Central memory CD8-positive, alpha-beta T cell (primary cell): ENCODE data around the gene MUC5B.
"Not testable (repeated sequence)": the region's sequence is repeated elsewhere in the genome, so short reads cannot be mapped to it uniquely, and the experiment has no call there.

ENCODE experiments used
- ATAC-seq: fragments of 150-1000 bp; cut with Tn5 transposase; replicated peaks from 2 replicates; pipeline ENCODE4 v1.10.0; 2022; ENCODE audit warnings: mild to moderate bottlenecking, moderate FRiP score, moderate number of reproducible peaks; ENCODE audit not compliant: poor library complexity, severe bottlenecking; ENCODE audit errors: extremely low read depth
- DNase-seq, 2 donors: peaks; one replicate each; pipeline ENCODE4 v3.0.0; 2021; ENCODE audit warnings: low spot score in 2 of 2
- H3K27ac Mint-ChIP-seq: one replicate; pipeline ENCODE4 v1.8.0; 2022; ENCODE audit warnings: low read depth, mild to moderate bottlenecking, moderate library complexity, mixed read lengths
- H3K27me3 Mint-ChIP-seq: one replicate; pipeline ENCODE4 v1.8.0; 2022; ENCODE audit warnings: mixed read lengths
- H3K36me3 Mint-ChIP-seq: one replicate; pipeline ENCODE4 v1.8.0; 2022; ENCODE audit warnings: mild to moderate bottlenecking, moderate library complexity, mixed read lengths; ENCODE audit not compliant: insufficient read depth
- H3K4me1 Mint-ChIP-seq: one replicate; pipeline ENCODE4 v1.8.0; 2022; ENCODE audit warnings: mixed read lengths
- H3K4me3 Mint-ChIP-seq: one replicate; pipeline ENCODE4 v1.8.0; 2022; ENCODE audit warnings: mild to moderate bottlenecking, moderate library complexity, mixed read lengths
- H3K9me3 Mint-ChIP-seq: one replicate; pipeline ENCODE4 v1.8.0; 2022; ENCODE audit warnings: mixed read lengths

Gene MUC5B

GRCh38 chr11:1208394-1209261, 14.2 kb upstream of the MUC5B start:
- DNase-seq: no peak
- Mint-ChIP-seq H3K27me3 (peaks cover 32% of the 10 kb centered on the region), H3K4me1 (no peaks in the 10 kb centered on the region), H3K27ac (no peak overlapping the region), H3K36me3 (peaks cover 3% of the 10 kb centered on the region), H3K9me3 (peaks cover 7% of the 10 kb centered on the region), H3K4me3 (no peak overlapping the region)
- ATAC-seq: no peak

- Mint-ChIP-seq H3K4me3 (no peak overlapping the region), H3K36me3 (peaks cover 3% of the 10 kb centered on the region), H3K27me3 (peaks cover 32% of the 10 kb centered on the region), H3K4me1 (no peaks in the 10 kb centered on the region), H3K9me3 (peaks cover 7% of the 10 kb centered on the region), H3K27ac (no peak overlapping the region)
- ATAC-seq (no peak), DNase-seq (no peak)
Observed at GRCh38 chr11:1209371-1210057, 13.4 kb upstream of the MUC5B start.

GRCh38 chr11:1211838-1212237, 11.0 kb upstream of the MUC5B start:
- Mint-ChIP-seq H3K27ac (no peak overlapping the region), H3K36me3 (no peaks in the 10 kb centered on the region), H3K9me3 (peaks cover 7% of the 10 kb centered on the region), H3K4me3 (no peak overlapping the region), H3K4me1 (no peaks in the 10 kb centered on the region), H3K27me3 (peaks cover 32% of the 10 kb centered on the region)
- no peak for ATAC-seq
- DNase-seq: no peak

GRCh38 chr11:1215826-1216225, 7.0 kb upstream of the MUC5B start:
- not testable (repeated sequence) for H3K27ac Mint-ChIP-seq, DNase-seq, H3K9me3 Mint-ChIP-seq, ATAC-seq, H3K4me3 Mint-ChIP-seq, H3K36me3 Mint-ChIP-seq, H3K4me1 Mint-ChIP-seq
- peaks cover 13% of the 10 kb centered on the region for H3K27me3 Mint-ChIP-seq

- Mint-ChIP-seq H3K27ac (no peak overlapping the region), H3K27me3 (peaks cover 9% of the 10 kb centered on the region), H3K4me3 (no peak overlapping the region), H3K4me1 (no peaks in the 10 kb centered on the region), H3K36me3 (no peaks in the 10 kb centered on the region), H3K9me3 (no peaks in the 10 kb centered on the region)
- DNase-seq: no peak
- no peak for ATAC-seq
Observed at GRCh38 chr11:1217151-1217550, 5.7 kb upstream of the MUC5B start.

- no peaks in the 10 kb centered on the region for H3K36me3 Mint-ChIP-seq
- H3K9me3 Mint-ChIP-seq: no peaks in the 10 kb centered on the region
- H3K27ac Mint-ChIP-seq: no peak overlapping the region
- H3K4me1 Mint-ChIP-seq: no peaks in the 10 kb centered on the region
- peaks cover 9% of the 10 kb centered on the region for H3K27me3 Mint-ChIP-seq
- ATAC-seq: no peak
- no peak overlapping the region for H3K4me3 Mint-ChIP-seq
- DNase-seq: no peak
Observed at GRCh38 chr11:1218256-1218787, 4.5 kb upstream of the MUC5B start.

- Mint-ChIP-seq H3K4me1 (no peaks in the 10 kb centered on the region), H3K36me3 (no peaks in the 10 kb centered on the region), H3K27me3 (peaks cover 9% of the 10 kb centered on the region), H3K9me3 (no peaks in the 10 kb centered on the region), H3K4me3 (no peak overlapping the region), H3K27ac (no peak overlapping the region)
- ATAC-seq: no peak
- DNase-seq: no peak
Observed at GRCh38 chr11:1218788-1219445, 3.9 kb upstream of the MUC5B start.

GRCh38 chr11:1219446-1219833, 3.4 kb upstream of the MUC5B start:
- Mint-ChIP-seq H3K4me1 (no peaks in the 10 kb centered on the region), H3K36me3 (no peaks in the 10 kb centered on the region), H3K4me3 (no peak overlapping the region), H3K27me3 (peaks cover 9% of the 10 kb centered on the region), H3K9me3 (no peaks in the 10 kb centered on the region), H3K27ac (no peak overlapping the region)
- DNase-seq: no peak
- no peak for ATAC-seq

GRCh38 chr11:1219834-1220815, 2.7 kb upstream of the MUC5B start:
- no peak for ATAC-seq
- no peak for DNase-seq
- Mint-ChIP-seq H3K27ac (no peak overlapping the region), H3K9me3 (no peaks in the 10 kb centered on the region), H3K4me1 (no peaks in the 10 kb centered on the region), H3K4me3 (no peak overlapping the region), H3K36me3 (no peaks in the 10 kb centered on the region), H3K27me3 (peaks cover 9% of the 10 kb centered on the region)

GRCh38 chr11:1220941-1221721, 1.7 kb upstream of the MUC5B start:
- Mint-ChIP-seq H3K27ac (no peak overlapping the region), H3K4me3 (no peak overlapping the region), H3K4me1 (no peaks in the 10 kb centered on the region), H3K27me3 (peaks cover 9% of the 10 kb centered on the region), H3K9me3 (no peaks in the 10 kb centered on the region), H3K36me3 (no peaks in the 10 kb centered on the region)
- no peak for DNase-seq
- no peak for ATAC-seq

GRCh38 chr11:1221848-1222311, 986 bp upstream of the MUC5B start:
- Mint-ChIP-seq H3K4me3 (no peak overlapping the region), H3K9me3 (no peaks in the 10 kb centered on the region), H3K27me3 (peaks cover 9% of the 10 kb centered on the region), H3K4me1 (no peaks in the 10 kb centered on the region), H3K27ac (no peak overlapping the region), H3K36me3 (peaks cover 2% of the 10 kb centered on the region)
- no peak for DNase-seq
- ATAC-seq: no peak
